Measurements from ENCODE around the gene RPS6KA5.

The RPS6KA5 gene

DNA sequence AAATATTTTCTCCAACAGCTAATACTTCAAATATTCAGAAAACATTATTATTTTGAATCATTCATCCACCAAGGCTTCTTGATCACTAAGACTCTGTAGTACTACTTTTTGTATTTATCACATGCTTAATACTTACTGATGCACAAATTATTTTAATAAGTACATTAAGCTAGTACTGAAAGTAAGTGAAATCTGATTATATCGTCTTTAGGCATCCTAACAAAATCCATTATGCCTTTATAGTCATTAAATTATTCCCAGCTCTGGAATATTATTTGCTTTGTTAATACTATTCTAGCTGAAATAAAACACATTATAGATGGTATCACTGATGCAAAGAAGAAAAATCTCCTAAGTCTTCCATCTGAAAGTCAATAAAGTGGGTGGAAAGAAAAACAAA is 169.1 kb downstream of the RPS6KA5 start:
- Histone ChIP-seq H3K9me3 (ENCODE audit: low read length) (no peaks in the 10 kb centered on the region), H3K4me2 (ENCODE audit: low read length) (no peak overlapping the region)

DNA sequence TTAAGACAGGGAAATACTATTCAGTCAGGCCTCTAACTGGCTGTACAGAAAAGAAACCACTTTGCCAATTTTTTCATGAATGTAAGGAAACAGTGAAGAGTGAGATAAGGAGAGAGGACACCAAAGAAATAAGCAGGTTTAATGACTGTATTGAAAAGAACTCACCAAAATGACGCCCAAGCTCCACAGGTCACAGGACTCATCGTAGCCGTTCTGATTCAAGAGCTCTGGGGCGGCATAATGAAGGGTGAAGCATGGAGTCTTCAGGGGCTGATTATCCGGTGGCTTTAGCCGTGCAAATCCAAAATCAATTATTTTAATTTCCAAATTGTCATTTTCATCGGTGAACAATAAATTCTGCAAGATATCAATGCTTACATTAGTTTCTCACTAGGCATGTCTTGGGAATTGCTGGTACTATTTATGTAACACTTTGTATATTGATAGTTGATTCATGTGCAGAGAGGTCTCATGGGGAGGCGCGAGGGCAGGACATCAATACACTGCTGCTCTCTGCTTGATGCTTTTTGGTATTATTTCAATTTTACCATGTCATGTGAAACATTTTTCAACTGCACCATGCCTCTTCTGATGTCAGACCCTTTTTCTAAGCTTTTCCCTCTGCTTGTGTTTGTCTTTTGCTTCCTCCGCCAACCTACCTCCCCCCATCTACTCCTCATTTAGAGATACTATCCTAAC is 170.0 kb downstream of the RPS6KA5 start:
- Histone ChIP-seq H3K36me3 (ENCODE audit: insufficient read depth, low read length) (no peaks in the 10 kb centered on the region), H3K79me2 (ENCODE audit: insufficient read depth, low read length) (no peaks in the 10 kb centered on the region), H3K4me2 (ENCODE audit: low read length) (no peak overlapping the region), H3K4me3 (ENCODE audit: low read depth, low read length, poor library complexity, severe bottlenecking) (no peak overlapping the region), H3K27me3 (ENCODE audit: insufficient read depth, low read length) (no peaks in the 10 kb centered on the region), H2AFZ (ENCODE audit: low read length) (no peak overlapping the region), H4K20me1 (ENCODE audit: insufficient read depth, low read length) (no peaks in the 10 kb centered on the region), H3K27ac (ENCODE audit: low read depth, low read length, poor library complexity, severe bottlenecking) (no peak overlapping the region), H3K9me2 (ENCODE audit: low read depth, low read length) (no peaks in the 10 kb centered on the region; the same call in 1 of the 2 replicates), H3F3A (ENCODE audit: insufficient read depth, low read length) (no peaks in the 10 kb centered on the region), H3K4me1 (ENCODE audit: insufficient read depth, low read length, severe bottlenecking) (no peaks in the 10 kb centered on the region), H3K9me3 (ENCODE audit: low read length) (no peaks in the 10 kb centered on the region), H3K9ac (ENCODE audit: low read length) (no peak overlapping the region)
- TF ChIP-seq EZH2 (IDR thresholded peaks at IDR 0.05; ENCODE audit: borderline replicate concordance, low read length) = no peak
- TF ChIP-seq, protein P1, sequence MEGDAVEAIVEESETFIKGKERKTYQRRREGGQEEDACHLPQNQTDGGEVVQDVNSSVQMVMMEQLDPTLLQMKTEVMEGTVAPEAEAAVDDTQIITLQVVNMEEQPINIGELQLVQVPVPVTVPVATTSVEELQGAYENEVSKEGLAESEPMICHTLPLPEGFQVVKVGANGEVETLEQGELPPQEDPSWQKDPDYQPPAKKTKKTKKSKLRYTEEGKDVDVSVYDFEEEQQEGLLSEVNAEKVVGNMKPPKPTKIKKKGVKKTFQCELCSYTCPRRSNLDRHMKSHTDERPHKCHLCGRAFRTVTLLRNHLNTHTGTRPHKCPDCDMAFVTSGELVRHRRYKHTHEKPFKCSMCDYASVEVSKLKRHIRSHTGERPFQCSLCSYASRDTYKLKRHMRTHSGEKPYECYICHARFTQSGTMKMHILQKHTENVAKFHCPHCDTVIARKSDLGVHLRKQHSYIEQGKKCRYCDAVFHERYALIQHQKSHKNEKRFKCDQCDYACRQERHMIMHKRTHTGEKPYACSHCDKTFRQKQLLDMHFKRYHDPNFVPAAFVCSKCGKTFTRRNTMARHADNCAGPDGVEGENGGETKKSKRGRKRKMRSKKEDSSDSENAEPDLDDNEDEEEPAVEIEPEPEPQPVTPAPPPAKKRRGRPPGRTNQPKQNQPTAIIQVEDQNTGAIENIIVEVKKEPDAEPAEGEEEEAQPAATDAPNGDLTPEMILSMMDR (IDR thresholded peaks at IDR 0.05; ENCODE audit: low read length) = no peak

More for the DNA sequence above, 169.1 kb downstream of the RPS6KA5 start:
- Histone ChIP-seq H3K27me3 (ENCODE audit: insufficient read depth, low read length) (no peaks in the 10 kb centered on the region), H3K9ac (ENCODE audit: low read length) (no peak overlapping the region), H2AFZ (ENCODE audit: low read length) (no peak overlapping the region), H3K27ac (ENCODE audit: low read depth, low read length, poor library complexity, severe bottlenecking) (no peak overlapping the region), H3K4me1 (ENCODE audit: insufficient read depth, low read length, severe bottlenecking) (no peaks in the 10 kb centered on the region), H3K9me2 (ENCODE audit: low read depth, low read length) (no peaks in the 10 kb centered on the region; the same call in 1 of the 2 replicates), H4K20me1 (ENCODE audit: insufficient read depth, low read length) (no peaks in the 10 kb centered on the region), H3K79me2 (ENCODE audit: insufficient read depth, low read length) (no peaks in the 10 kb centered on the region), H3K4me3 (ENCODE audit: low read depth, low read length, poor library complexity, severe bottlenecking) (no peak overlapping the region), H3F3A (ENCODE audit: insufficient read depth, low read length) (no peaks in the 10 kb centered on the region), H3K36me3 (ENCODE audit: insufficient read depth, low read length) (no peaks in the 10 kb centered on the region)
- TF ChIP-seq, protein P1 (IDR thresholded peaks at IDR 0.05; ENCODE audit: low read length) = no peak
- TF ChIP-seq EZH2 (IDR thresholded peaks at IDR 0.05; ENCODE audit: borderline replicate concordance, low read length) = no peak

DNA sequence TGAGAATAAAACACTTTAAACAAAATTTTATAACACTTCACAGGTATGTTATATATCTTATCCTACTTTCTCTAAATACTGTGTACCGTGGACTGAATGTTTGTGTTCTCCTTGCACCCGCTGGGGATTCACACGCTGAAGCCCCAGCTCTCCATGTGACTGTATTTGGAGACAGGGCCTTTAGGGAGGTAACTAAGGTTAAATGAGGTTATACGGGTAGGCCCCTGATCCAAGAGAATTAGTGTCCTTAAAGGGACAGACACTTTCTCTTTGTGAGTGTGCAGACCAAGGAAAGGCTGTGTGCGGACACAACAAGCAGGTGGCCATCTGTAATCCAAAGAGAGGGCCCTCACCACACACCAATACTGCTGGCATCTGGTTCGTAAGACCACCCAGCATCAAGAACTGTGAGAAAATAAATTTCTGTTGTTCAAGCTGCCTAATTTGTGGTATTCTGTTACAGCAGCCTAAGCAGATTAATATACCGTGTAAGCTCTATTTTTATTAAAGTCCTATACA is 174.1 kb downstream of the RPS6KA5 start:
- Histone ChIP-seq H3K36me3 (ENCODE audit: insufficient read depth, low read length) (no peaks in the 10 kb centered on the region), H3K79me2 (ENCODE audit: insufficient read depth, low read length) (no peaks in the 10 kb centered on the region), H4K20me1 (ENCODE audit: insufficient read depth, low read length) (no peaks in the 10 kb centered on the region), H3K4me1 (ENCODE audit: insufficient read depth, low read length, severe bottlenecking) (no peaks in the 10 kb centered on the region), H3K27me3 (ENCODE audit: insufficient read depth, low read length) (no peaks in the 10 kb centered on the region), H3K4me3 (ENCODE audit: low read depth, low read length, poor library complexity, severe bottlenecking) (no peak overlapping the region), H2AFZ (ENCODE audit: low read length) (no peak overlapping the region), H3K9ac (ENCODE audit: low read length) (no peak overlapping the region), H3K9me2 (ENCODE audit: low read depth, low read length) (no peaks in the 10 kb centered on the region), H3F3A (ENCODE audit: insufficient read depth, low read length) (no peaks in the 10 kb centered on the region), H3K4me2 (ENCODE audit: low read length) (no peak overlapping the region), H3K27ac (ENCODE audit: low read depth, low read length, poor library complexity, severe bottlenecking) (no peak overlapping the region), H3K9me3 (ENCODE audit: low read length) (peaks cover 7% of the 10 kb centered on the region; the same call in 1 of the 2 replicates)
- TF ChIP-seq EZH2 (IDR thresholded peaks at IDR 0.05; ENCODE audit: borderline replicate concordance, low read length) = no peak
